A549 treated with Mapracorat at 1 μM for 4 hours (cell line): ENCODE data around the gene CFB. TPM values are rescaled to one million over a fixed set of nuclear protein-coding genes. Genes with fewer than 3 reads are reported as not detected.

Source experiments
- total RNA-seq: library from RNA; stranded (reverse); fragments of 200-300 nt; extraction: Qiagen RNA extraction; gene quantifications from 5 replicates; pipeline ENCODE4 v1.2.3, GENCODE V29; 2022

The CFB gene
- 1.9 to 2.3 TPM (median 2.0 TPM) in 5 replicates for total RNA-seq

DNA sequence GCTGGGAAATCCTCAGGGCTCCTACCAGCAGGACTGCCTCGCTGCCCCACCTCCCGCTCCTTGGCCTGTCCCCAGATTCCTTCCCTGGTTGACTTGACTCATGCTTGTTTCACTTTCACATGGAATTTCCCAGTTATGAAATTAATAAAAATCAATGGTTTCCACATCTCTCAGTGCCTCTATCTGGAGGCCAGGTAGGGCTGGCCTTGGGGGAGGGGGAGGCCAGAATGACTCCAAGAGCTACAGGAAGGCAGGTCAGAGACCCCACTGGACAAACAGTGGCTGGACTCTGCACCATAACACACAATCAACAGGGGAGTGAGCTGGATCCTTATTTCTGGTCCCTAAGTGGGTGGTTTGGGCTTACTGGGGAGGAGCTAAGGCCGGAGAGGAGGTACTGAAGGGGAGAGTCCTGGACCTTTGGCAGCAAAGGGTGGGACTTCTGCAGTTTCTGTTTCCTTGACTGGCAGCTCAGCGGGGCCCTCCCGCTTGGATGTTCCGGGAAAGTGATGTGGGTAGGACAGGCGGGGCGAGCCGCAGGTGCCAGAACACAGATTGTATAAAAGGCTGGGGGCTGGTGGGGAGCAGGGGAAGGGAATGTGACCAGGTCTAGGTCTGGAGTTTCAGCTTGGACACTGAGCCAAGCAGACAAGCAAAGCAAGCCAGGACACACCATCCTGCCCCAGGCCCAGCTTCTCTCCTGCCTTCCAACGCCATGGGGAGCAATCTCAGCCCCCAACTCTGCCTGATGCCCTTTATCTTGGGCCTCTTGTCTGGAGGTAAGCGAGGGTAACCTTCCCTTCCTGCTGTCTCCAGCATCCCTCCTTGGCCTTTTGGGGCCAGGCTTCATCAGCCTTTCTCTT is at the start of gene CFB:
CFB (plus strand) TSS at position 589 of the 863 bp plus-strand sequence; CDS start at position 716, 127 bp downstream.

GRCh38 chr6:31897612-31898382 is 48.1 kb upstream of the CFB start, which contains the start of gene EHMT2:
EHMT2 (minus strand) TSS chr6:31897698; CDS start chr6:31897677, 21 bp downstream.

DNA sequence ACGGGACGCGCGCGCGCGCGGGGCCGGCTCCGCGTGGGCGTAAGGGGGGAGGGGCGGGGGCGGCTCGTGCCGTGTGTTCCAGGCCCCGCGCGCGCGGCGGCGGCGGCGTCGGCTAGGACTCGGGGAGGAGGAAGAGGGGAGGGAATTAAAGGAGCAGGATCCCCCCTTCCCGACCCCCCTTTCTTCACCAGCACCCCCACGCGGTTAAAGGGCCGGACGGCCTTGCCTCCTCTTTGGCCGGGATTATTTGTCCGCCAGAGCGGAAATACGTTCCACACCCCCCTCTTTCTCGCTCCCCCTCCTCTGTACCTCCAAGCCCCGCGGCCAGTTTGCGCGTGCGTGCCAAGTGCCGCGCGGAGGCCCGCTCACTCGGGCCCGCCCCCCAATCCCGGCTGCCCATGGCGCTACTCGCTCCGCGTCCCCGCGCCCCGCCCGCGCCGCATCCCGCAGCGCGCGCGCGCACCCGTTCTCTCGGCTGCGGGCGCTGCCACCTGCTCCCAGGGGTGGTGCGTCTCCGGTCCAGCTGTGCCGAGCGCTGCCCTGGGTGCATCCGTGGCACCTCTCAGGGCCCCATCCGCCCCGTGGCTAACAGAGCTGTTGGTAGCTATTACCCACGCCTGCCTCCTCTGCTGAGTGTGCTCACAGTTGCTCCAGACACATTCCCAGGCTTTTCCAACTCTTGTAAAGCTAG is 43.8 kb upstream of the CFB start, which contains the start of gene ZBTB12:
ZBTB12 (minus strand) TSS at position 134 of the 691 bp plus-strand sequence. CDS start 781 bp downstream, outside the sequence.

DNA sequence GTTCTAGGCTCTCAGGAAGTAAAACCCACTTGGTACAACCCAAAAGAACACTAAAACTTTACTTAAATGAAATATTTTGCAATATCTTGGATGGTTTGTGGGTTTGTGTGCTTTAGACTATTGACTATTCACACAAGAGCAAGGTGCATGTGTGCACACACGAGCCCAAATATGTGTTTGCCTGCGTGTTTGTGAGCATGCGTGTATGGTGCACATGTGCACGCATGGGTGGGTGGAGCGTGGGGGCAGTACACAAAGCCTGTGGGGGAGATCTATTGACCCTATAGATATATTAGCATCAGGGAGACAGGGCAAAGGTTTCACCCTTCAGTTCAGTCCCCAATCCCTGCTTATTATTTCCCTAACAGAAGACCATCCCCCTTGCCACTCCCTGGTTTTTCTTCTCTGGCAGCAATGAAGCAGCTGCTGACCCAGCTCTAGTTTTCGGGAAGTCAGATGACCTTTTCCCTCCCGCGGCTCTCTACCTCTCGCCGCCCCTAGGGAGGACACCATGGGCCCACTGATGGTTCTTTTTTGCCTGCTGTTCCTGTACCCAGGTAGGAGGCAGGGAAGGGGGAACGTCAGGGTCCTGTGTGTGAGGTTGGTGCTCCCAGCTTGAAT is 18.5 kb upstream of the CFB start, which contains the start of gene C2:
C2 (plus strand) TSS at position 476 of the 621 bp plus-strand sequence; CDS start at position 512, 36 bp downstream.

DNA sequence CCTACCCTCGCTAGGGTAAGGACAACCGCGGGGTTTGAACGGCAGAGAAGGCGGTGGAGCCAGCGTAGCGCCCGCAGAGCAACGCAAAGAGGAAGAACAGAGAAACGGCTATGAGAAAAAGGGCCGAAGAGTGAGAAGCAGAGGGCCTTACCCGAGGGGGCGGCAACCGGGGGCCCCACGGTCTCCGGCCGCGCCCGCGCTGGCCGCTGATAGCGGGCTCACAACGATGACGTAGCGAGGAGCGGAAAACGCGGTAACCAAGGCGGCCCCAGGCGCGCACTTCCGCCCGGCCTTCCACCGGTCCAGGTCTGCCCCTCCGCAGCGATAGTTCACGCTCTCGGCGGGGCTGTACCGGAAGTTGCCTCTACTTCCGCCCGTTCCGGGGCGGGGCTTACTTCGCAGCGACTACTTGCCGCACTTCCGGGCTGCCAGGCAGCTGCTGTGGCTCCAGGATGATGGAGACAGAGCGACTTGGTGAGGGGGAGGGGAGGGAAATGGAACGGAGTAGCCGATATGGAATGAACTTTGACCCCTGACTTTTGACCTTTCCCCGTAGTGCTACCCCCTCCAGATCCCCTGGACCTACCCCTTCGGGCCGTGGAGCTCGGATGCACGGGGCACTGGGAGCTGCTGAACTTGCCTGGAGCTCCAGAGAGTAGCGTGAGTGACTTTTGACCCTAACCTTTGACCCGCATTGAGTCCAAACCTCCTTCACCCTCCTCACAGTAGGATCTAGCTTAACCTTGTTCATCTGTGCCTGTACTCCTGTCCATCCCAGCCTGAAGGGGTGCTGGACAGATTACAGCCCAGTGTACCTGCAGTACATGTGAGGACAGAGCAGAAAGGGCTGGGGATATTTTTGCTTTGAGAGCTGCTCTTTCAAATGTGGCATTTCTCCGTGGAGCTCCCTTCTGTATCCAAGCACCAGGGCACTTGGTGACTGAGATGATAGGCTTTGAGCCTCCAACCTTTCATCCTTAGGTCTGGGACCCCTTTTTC is 13.1 kb downstream of the CFB start, which contains the start of the genes NELFE and SKIC2:
NELFE (minus strand) TSS at position 231 of the 999 bp plus-strand sequence. CDS start 525 bp downstream, outside the sequence.
SKIC2 (plus strand) TSS at position 435 of the 999 bp plus-strand sequence; CDS start at position 453, 18 bp downstream.

DNA sequence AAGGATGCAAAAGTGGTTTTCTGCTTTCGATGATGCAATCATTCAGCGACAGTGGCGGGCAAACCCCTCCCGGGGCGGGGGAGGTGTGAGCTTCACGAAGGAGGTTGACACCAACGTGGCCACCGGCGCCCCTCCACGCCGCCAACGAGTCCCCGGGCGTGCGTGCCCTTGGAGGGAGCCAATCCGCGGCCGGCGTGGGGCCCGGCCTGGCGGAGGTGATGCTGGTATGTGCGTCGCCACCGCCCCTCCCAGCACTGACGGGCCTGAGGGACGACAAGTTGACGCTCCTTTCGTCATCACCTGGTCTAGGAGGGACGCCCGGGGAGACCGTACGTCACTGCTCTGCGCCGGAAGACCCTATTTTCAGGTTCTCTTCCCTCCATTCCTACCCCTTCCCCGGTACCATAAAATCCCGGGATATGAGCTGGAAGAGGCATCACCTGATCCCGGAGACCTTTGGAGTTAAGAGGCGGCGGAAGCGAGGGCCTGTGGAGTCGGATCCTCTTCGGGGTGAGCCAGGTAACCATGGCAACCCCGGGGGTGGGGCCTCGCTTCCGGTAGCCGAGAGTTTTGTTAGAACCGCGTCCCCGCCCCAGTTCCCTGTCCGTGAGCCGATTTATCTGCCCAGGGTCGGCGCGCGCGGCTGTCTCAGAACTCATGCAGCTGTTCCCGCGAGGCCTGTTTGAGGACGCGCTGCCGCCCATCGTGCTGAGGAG is 26.3 kb downstream of the CFB start, which contains the start of gene DXO:
DXO (minus strand) TSS at position 146 of the 716 bp plus-strand sequence. CDS start 463 bp downstream, outside the sequence.

GRCh38 chr6:31981744-31982143 is 35.8 kb downstream of the CFB start, which contains the start of gene C4A:
C4A (plus strand) TSS chr6:31982057; CDS start chr6:31982108, 51 bp downstream.

Other genes starting within 250 kb of the CFB start
- 11.3 to 19.8 TPM (median 18.4 TPM) in 5 replicates for gene ABHD16A, start 242.8 kb upstream of the CFB start, total RNA-seq
- not detected in 5 replicates for gene LY6G6F, start 239.2 kb upstream of the CFB start, total RNA-seq
- not detected in 5 replicates for gene LY6G6D, start 230.7 kb upstream of the CFB start, total RNA-seq
- gene LY6G6C, start 224.3 kb upstream of the CFB start, total RNA-seq = 0.21 to 0.24 TPM (median 0.23 TPM) in 3 of 5 replicates, not detected in the others
- not detected in 5 replicates for gene MPIG6B, start 222.7 kb upstream of the CFB start, total RNA-seq
- gene DDAH2, start 216.8 kb upstream of the CFB start, total RNA-seq = 28.3 to 32.5 TPM (median 31.8 TPM) in 5 replicates
- gene CLIC1, start 209.6 kb upstream of the CFB start, total RNA-seq = 471 to 496 TPM (median 485 TPM) in 5 replicates
- gene MSH5, start 206.1 kb upstream of the CFB start, total RNA-seq = 11.8 to 15.5 TPM (median 13.1 TPM) in 5 replicates
- 2.6 to 5.2 TPM (median 4.3 TPM) in 5 replicates for gene SAPCD1, start 183.4 kb upstream of the CFB start, total RNA-seq
- gene VWA7, start 168.8 kb upstream of the CFB start, total RNA-seq = 0.72 to 2.2 TPM (median 1.4 TPM) in 5 replicates
- 45.6 to 60.9 TPM (median 53.8 TPM) in 5 replicates for gene VARS1, start 150.3 kb upstream of the CFB start, total RNA-seq
- gene LSM2, start 139.1 kb upstream of the CFB start, total RNA-seq = 51.0 to 62.8 TPM (median 60.8 TPM) in 5 replicates
- 1.3 to 1.8 TPM (median 1.5 TPM) in 5 replicates for gene HSPA1L, start 130.8 kb upstream of the CFB start, total RNA-seq
- 132 to 252 TPM (median 194 TPM) in 5 replicates for gene HSPA1A, start 130.6 kb upstream of the CFB start, total RNA-seq
- 89.4 to 177 TPM (median 151 TPM) in 5 replicates for gene HSPA1B, start 118.4 kb upstream of the CFB start, total RNA-seq
- 21.6 to 33.6 TPM (median 26.8 TPM) in 5 replicates for gene NEU1, start 83.3 kb upstream of the CFB start, total RNA-seq
- gene SLC44A4, start 67.1 kb upstream of the CFB start, total RNA-seq = 0.15 TPM in 1 of 5 replicates, not detected in the others
- 19.9 to 30.0 TPM (median 29.0 TPM) in 5 replicates for gene EHMT2, start 48.4 kb upstream of the CFB start, total RNA-seq
- gene ZBTB12, start 44.0 kb upstream of the CFB start, total RNA-seq = 2.4 to 4.1 TPM (median 3.7 TPM) in 5 replicates
- gene C2, start 18.4 kb upstream of the CFB start, total RNA-seq = 0.26 to 0.46 TPM (median 0.31 TPM) in 5 replicates
- 76.0 to 93.4 TPM (median 77.7 TPM) in 5 replicates for gene NELFE, start 12.9 kb downstream of the CFB start, total RNA-seq
- 19.7 to 26.3 TPM (median 23.2 TPM) in 5 replicates for gene SKIC2, start 13.1 kb downstream of the CFB start, total RNA-seq
- gene DXO, start 26.0 kb downstream of the CFB start, total RNA-seq = 10.3 to 13.3 TPM (median 11.0 TPM) in 5 replicates
- 0.97 to 1.7 TPM (median 1.4 TPM) in 5 replicates for gene C4A, start 36.0 kb downstream of the CFB start, total RNA-seq
- 0.69 to 1.5 TPM (median 1.3 TPM) in 5 replicates for gene C4B, start 68.7 kb downstream of the CFB start, total RNA-seq
- not detected in 5 replicates for gene CYP21A2, start 92.3 kb downstream of the CFB start, total RNA-seq
- 0.32 to 0.76 TPM (median 0.50 TPM) in 5 replicates for gene TNXB, start 163.2 kb downstream of the CFB start, total RNA-seq
- gene ATF6B, start 182.2 kb downstream of the CFB start, total RNA-seq = 26.5 to 36.2 TPM (median 33.1 TPM) in 5 replicates
- 6.1 to 9.0 TPM (median 7.2 TPM) in 5 replicates for gene FKBPL, start 184.2 kb downstream of the CFB start, total RNA-seq
- 0.33 to 1.5 TPM (median 0.63 TPM) in 5 replicates for gene PRRT1, start 205.8 kb downstream of the CFB start, total RNA-seq
- gene PPT2, start 208.0 kb downstream of the CFB start, total RNA-seq = 7.4 to 9.2 TPM (median 7.7 TPM) in 5 replicates
- 0.82 to 2.3 TPM (median 1.5 TPM) in 5 replicates for gene EGFL8, start 218.5 kb downstream of the CFB start, total RNA-seq
- 32.4 to 41.0 TPM (median 39.0 TPM) in 5 replicates for gene AGPAT1, start 230.0 kb downstream of the CFB start, total RNA-seq
- gene RNF5, start 232.3 kb downstream of the CFB start, total RNA-seq = 35.4 to 47.6 TPM (median 45.6 TPM) in 5 replicates
- 1.2 to 2.0 TPM (median 1.3 TPM) in 5 replicates for gene AGER, start 238.2 kb downstream of the CFB start, total RNA-seq
- 13.4 to 18.6 TPM (median 16.0 TPM) in 5 replicates for gene PBX2, start 244.1 kb downstream of the CFB start, total RNA-seq
- gene GPSM3, start 246.5 kb downstream of the CFB start, total RNA-seq = 0.29 to 0.50 TPM (median 0.33 TPM) in 5 replicates